ENCODE results near the gene AVL9.

DNA sequence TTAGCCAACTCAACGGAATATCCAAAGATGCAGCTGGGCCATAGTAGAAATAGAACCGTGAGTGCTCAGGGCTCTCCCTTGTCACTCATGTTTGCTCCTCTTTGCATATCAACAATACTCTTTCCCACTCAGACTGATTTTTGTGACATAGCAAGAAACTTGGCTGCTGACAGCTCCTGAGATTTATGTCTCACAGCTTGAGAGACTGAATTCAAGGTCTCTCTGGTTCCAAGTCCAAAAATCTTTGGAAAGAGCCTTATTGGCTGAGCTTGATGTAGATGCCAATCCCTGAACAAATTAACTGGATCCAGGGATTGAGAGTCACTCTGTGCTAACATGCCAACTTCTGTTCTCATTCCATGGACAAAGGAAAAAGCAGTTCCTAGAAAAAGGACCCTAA, 35.5 kb upstream of the AVL9 start:
- TF ChIP-seq POLR2A (IDR thresholded peaks at IDR 0.05) (no peak), POLR2AphosphoS5 (IDR thresholded peaks at IDR 0.05) (no peak)
- TF ChIP-seq, protein P1, sequence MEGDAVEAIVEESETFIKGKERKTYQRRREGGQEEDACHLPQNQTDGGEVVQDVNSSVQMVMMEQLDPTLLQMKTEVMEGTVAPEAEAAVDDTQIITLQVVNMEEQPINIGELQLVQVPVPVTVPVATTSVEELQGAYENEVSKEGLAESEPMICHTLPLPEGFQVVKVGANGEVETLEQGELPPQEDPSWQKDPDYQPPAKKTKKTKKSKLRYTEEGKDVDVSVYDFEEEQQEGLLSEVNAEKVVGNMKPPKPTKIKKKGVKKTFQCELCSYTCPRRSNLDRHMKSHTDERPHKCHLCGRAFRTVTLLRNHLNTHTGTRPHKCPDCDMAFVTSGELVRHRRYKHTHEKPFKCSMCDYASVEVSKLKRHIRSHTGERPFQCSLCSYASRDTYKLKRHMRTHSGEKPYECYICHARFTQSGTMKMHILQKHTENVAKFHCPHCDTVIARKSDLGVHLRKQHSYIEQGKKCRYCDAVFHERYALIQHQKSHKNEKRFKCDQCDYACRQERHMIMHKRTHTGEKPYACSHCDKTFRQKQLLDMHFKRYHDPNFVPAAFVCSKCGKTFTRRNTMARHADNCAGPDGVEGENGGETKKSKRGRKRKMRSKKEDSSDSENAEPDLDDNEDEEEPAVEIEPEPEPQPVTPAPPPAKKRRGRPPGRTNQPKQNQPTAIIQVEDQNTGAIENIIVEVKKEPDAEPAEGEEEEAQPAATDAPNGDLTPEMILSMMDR (IDR thresholded peaks at IDR 0.05), result no peak
